IMR-90 (cell line): ENCODE measurements around the gene TIGD3.

Experiments
- BHLHE40 ChIP-seq: fragments of 150-350 bp; IDR thresholded peaks from 2 replicates; pipeline ENCODE4 v1.6.1; 2016; ENCODE audit warnings: mild to moderate bottlenecking, low read depth, low read length
- CTCF ChIP-seq: conservative IDR thresholded peaks from 2 replicates; pipeline ENCODE4 v1.5.1; 2012; ENCODE audit warnings: mild to moderate bottlenecking, low read depth, low read length, improper control_type of control experiment
- ELK1 ChIP-seq: fragments of 150-350 bp; IDR thresholded peaks from 2 replicates; pipeline ENCODE4 v1.6.1; 2016; ENCODE audit warnings: low read depth, mild to moderate bottlenecking, low read length, moderate library complexity, borderline replicate concordance
- FOS ChIP-seq: fragments of 150-350 bp; IDR thresholded peaks from 2 replicates; pipeline ENCODE4 v1.6.1; 2016; ENCODE audit warnings: low read depth, low read length
- MAFK ChIP-seq: IDR thresholded peaks from 2 replicates; pipeline ENCODE4 v1.6.1; 2012; ENCODE audit warnings: low read depth, low read length, improper control_type of control experiment
- MAZ ChIP-seq: IDR thresholded peaks from 2 replicates; pipeline ENCODE4 v1.6.1; 2012; ENCODE audit warnings: low read depth, mild to moderate bottlenecking, low read length, improper control_type of control experiment, moderate library complexity, borderline replicate concordance
- MXI1 ChIP-seq: IDR thresholded peaks from 2 replicates; pipeline ENCODE4 v1.6.1; 2012; ENCODE audit warnings: low read depth, mild to moderate bottlenecking, low read length, moderate library complexity, borderline replicate concordance
- NFE2L2 ChIP-seq: fragments of 150-350 bp; IDR thresholded peaks from 2 replicates; pipeline ENCODE4 v1.6.1; 2016; ENCODE audit warnings: low read depth, mild to moderate bottlenecking, low read length
- POLR2A ChIP-seq: IDR thresholded peaks from 2 replicates; pipeline ENCODE4 v1.6.1; 2012; ENCODE audit warnings: mild to moderate bottlenecking, low read depth, low read length
- RAD21 ChIP-seq: IDR thresholded peaks from 2 replicates; pipeline ENCODE4 v1.6.1; 2012; ENCODE audit warnings: low read length, improper control_type of control experiment
- RCOR1 ChIP-seq: IDR thresholded peaks from 2 replicates; pipeline ENCODE4 v1.6.1; 2012; ENCODE audit warnings: mild to moderate bottlenecking, low read length, improper control_type of control experiment; ENCODE audit not compliant: insufficient replicate concordance
- RFX5 ChIP-seq: IDR thresholded peaks from 2 replicates; pipeline ENCODE4 v1.8.0; 2012; ENCODE audit warnings: low read depth, mild to moderate bottlenecking, low read length, moderate library complexity
- SMC3 ChIP-seq: fragments of 150-350 bp; IDR thresholded peaks from 2 replicates; pipeline ENCODE4 v1.6.1; 2016; ENCODE audit warnings: low read depth, mild to moderate bottlenecking, antibody characterized with exemption, low read length, moderate library complexity

GRCh38 chr11:65330544-65330943, 24.0 kb upstream of the TIGD3 start:
- TF ChIP-seq POLR2A (no peak), CTCF (no peak), ELK1 (no peak), RAD21 (no peak), FOS (no peak), RCOR1 (no peak), SMC3 (no peak), NFE2L2 (no peak), MAFK (no peak), BHLHE40 (no peak), MXI1 (no peak), RFX5 (no peak), MAZ (no peak)
